GM12891 (cell line): ENCODE data around the gene PRR14L.

ENCODE experiments used
- DNase-seq: peaks from one replicate; pipeline ENCODE4 v3.0.0; 2011; ENCODE audit warnings: low spot score; ENCODE audit not compliant: insufficient read length
- FAIRE-seq: peaks from 2 replicates; lab custom pipeline; 2011; peaks lifted over from hg19 to GRCh38; lab: Jason Lieb, UNC
- PAX5 ChIP-seq: IDR thresholded peaks from 2 replicates; pipeline ENCODE4 v1.6.1; 2011; ENCODE audit warnings: low read length, moderate library complexity, mild to moderate bottlenecking; ENCODE audit not compliant: insufficient read depth, severe bottlenecking
- POLR2A ChIP-seq: IDR thresholded peaks from 2 replicates; pipeline ENCODE4 v1.6.1; 2011; ENCODE audit warnings: low read depth, low read length, control low read depth
- POLR2AphosphoS5 ChIP-seq: IDR thresholded peaks from 2 replicates; pipeline ENCODE4 v1.6.1; 2011; ENCODE audit warnings: low read depth, low read length, control low read depth
- POU2F2 ChIP-seq: IDR thresholded peaks from 2 replicates; pipeline ENCODE4 v1.6.1; 2011; ENCODE audit warnings: low read depth, mild to moderate bottlenecking, control low read depth, low read length, moderate library complexity
- SPI1 ChIP-seq: IDR thresholded peaks from 2 replicates; pipeline ENCODE4 v1.6.1; 2011; ENCODE audit warnings: low read depth, low read length, control low read depth
- TAF1 ChIP-seq: IDR thresholded peaks from 2 replicates; pipeline ENCODE4 v1.6.1; 2011; ENCODE audit warnings: low read depth, low read length, control low read depth

The PRR14L gene

GRCh38 chr22:31739795-31740201 lies 10.1 kb downstream of the PRR14L start:
- TF ChIP-seq POLR2AphosphoS5: no peak
- TF ChIP-seq POU2F2: no peak
- no peak for TF ChIP-seq SPI1
- TF ChIP-seq TAF1: no peak
- TF ChIP-seq POLR2A: no peak
- no peak for TF ChIP-seq PAX5
- no peak for FAIRE-seq

GRCh38 chr22:31738566-31738965 lies 11.4 kb downstream of the PRR14L start:
- no peak for DNase-seq
- no peak for FAIRE-seq
- TF ChIP-seq POU2F2 (no peak), PAX5 (no peak), POLR2AphosphoS5 (no peak), SPI1 (no peak), TAF1 (no peak), POLR2A (no peak)

More at GRCh38 chr22:31739795-31740201, 10.1 kb downstream of the PRR14L start:
- no peak for DNase-seq

- no peak for TF ChIP-seq SPI1
- no peak for TF ChIP-seq PAX5
- no peak for TF ChIP-seq POLR2A
- TF ChIP-seq POLR2AphosphoS5: no peak
- TF ChIP-seq POU2F2: no peak
- FAIRE-seq: no peak
- no peak for DNase-seq
These were observed 12.0 kb downstream of the PRR14L start for GRCh38 chr22:31737932-31738331.

- FAIRE-seq: no peak
- no peak for DNase-seq
- TF ChIP-seq TAF1: no peak
- no peak for TF ChIP-seq POU2F2
- TF ChIP-seq POLR2A: no peak
- no peak for TF ChIP-seq PAX5
- no peak for TF ChIP-seq SPI1
- TF ChIP-seq POLR2AphosphoS5: no peak
These were observed 13.5 kb downstream of the PRR14L start for GRCh38 chr22:31736458-31736857.

- DNase-seq (no peak), FAIRE-seq (peak; percentile 33)
- TF ChIP-seq TAF1 (no peak), POU2F2 (no peak), PAX5 (no peak), POLR2AphosphoS5 (no peak), POLR2A (no peak), SPI1 (no peak)
These were observed 15.4 kb downstream of the PRR14L start for GRCh38 chr22:31734512-31734911.

- DNase-seq: no peak
- no peak for FAIRE-seq
These were observed 16.3 kb downstream of the PRR14L start for GRCh38 chr22:31733580-31734079.

GRCh38 chr22:31732089-31732829 lies 17.7 kb downstream of the PRR14L start:
- peak; percentile 26 for FAIRE-seq
- TF ChIP-seq POLR2A: no peak
- no peak for TF ChIP-seq POU2F2
- TF ChIP-seq SPI1: no peak
- no peak for TF ChIP-seq POLR2AphosphoS5
- TF ChIP-seq PAX5: no peak
- TF ChIP-seq TAF1: no peak
- no peak for DNase-seq

More at GRCh38 chr22:31733580-31734079, 16.3 kb downstream of the PRR14L start:
- TF ChIP-seq PAX5 (no peak), POLR2AphosphoS5 (no peak), SPI1 (no peak)

DNA sequence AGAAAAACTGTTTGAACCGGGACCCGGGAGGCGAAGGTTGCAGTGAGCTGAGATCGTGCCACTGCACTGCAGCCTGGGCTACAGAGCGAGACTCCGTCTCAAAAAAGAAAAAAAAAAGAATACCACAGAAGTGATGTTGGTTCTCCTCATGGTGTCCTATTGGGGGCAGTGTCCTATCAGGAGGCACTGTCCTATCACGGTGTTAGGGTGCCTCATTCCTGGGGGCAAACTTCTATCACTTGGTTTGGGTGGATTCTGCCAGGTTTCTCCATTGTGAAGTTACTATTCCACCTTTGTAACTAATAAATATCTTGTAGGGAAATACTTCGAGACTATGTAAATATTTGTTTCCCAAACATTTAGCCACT lies 19.6 kb downstream of the PRR14L start:
- FAIRE-seq: no peak
- no peak for DNase-seq
- TF ChIP-seq TAF1 (no peak), SPI1 (no peak), POLR2AphosphoS5 (no peak), POU2F2 (no peak), POLR2A (no peak), PAX5 (no peak)

DNA sequence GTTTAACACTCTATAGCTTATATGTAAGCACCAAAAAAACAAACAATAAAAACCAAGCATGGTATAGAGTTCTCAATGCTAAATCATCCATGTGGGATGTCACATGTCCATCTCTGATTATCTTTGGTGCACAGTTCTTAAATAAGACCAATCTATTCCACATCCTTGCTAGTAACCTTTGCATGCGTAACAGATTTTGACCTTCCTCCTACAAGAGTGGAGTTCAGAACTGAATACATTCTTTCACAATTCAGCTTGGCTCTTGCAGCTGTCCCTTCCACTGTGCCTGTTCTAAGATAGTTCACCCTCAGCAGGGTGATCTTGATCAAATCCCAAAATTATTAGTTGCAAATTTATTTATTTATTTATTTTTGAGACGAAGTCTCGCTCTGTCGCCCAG lies 21.1 kb downstream of the PRR14L start:
- FAIRE-seq (no peak), DNase-seq (no peak)
- TF ChIP-seq POU2F2 (no peak), SPI1 (no peak), TAF1 (no peak), POLR2A (no peak), PAX5 (no peak), POLR2AphosphoS5 (no peak)
